GDM1 (cell line): ENCODE measurements around the gene CCDC89.
A peak's percentile ranks its signal among the peaks of the same experiment; 100 is the strongest.

Experiments
- DNase-seq: peaks from one replicate; lab custom pipeline; 2025; lab: John Stamatoyannopoulos, UW

Gene CCDC89

GRCh38 chr11:85651118-85651517, 34.9 kb downstream of the CCDC89 start:
- no peak for DNase-seq

GRCh38 chr11:85647604-85648299, 38.2 kb downstream of the CCDC89 start, which contains the start of gene TMEM126A:
TSS of gene TMEM126A (plus strand) at chr11:85647967. CDS start at chr11:85650256, 2,289 bp downstream.
- peak; percentile 79 for DNase-seq

- no peak for DNase-seq
Observed at GRCh38 chr11:85647078-85647477, 38.9 kb downstream of the CCDC89 start.

GRCh38 chr11:85643191-85643614, 42.8 kb downstream of the CCDC89 start:
- no peak for DNase-seq

- DNase-seq: no peak
Observed at GRCh38 chr11:85634747-85635146, 51.2 kb downstream of the CCDC89 start.
